GM23248 (cell line): ENCODE measurements around the gene FRMD5. TPM values are rescaled to one million over a fixed set of nuclear protein-coding genes. Genes with fewer than 3 reads are reported as not detected.

Experiments
- DNase-seq: peaks from one replicate; pipeline ENCODE4 v3.0.0-alpha.2; 2015
- H2AFZ ChIP-seq: fragments of 200-600 bp; sonication (generic); 2 replicates; pipeline ENCODE4 v1.6.1; 2016; ENCODE audit warnings: antibody characterized with exemption
- H3F3A ChIP-seq: fragments of 200-600 bp; sonication (generic); 2 replicates; pipeline ENCODE4 v1.6.1; 2016; ENCODE audit warnings: mild to moderate bottlenecking, antibody characterized with exemption, mixed run types; ENCODE audit not compliant: insufficient read depth
- H3K27ac ChIP-seq: fragments of 200-600 bp; sonication (generic); 2 replicates; pipeline ENCODE4 v1.5.1; 2016; ENCODE audit warnings: mild to moderate bottlenecking
- H3K27me3 ChIP-seq: fragments of 200-600 bp; sonication (generic); replicated peaks from 2 replicates; pipeline ENCODE4 v1.6.1; 2016; ENCODE audit warnings: mild to moderate bottlenecking; ENCODE audit not compliant: insufficient read depth
- H3K36me3 ChIP-seq: fragments of 200-600 bp; sonication (generic); 2 replicates; pipeline ENCODE4 v1.6.1; 2016; ENCODE audit warnings: low read depth, mild to moderate bottlenecking
- H3K4me1 ChIP-seq: fragments of 200-600 bp; sonication (generic); 2 replicates; pipeline ENCODE4 v1.6.1; 2016; ENCODE audit warnings: mild to moderate bottlenecking; ENCODE audit not compliant: insufficient read depth
- H3K4me2 ChIP-seq: fragments of 200-600 bp; sonication (generic); one replicate; pipeline ENCODE4 v1.6.1; 2016; ENCODE audit warnings: mild to moderate bottlenecking; ENCODE audit not compliant: unreplicated experiment
- H3K4me3 ChIP-seq: fragments of 200-600 bp; sonication (generic); 2 replicates; pipeline ENCODE4 v1.5.1; 2016; ENCODE audit warnings: mild to moderate bottlenecking
- H3K79me2 ChIP-seq: fragments of 200-600 bp; sonication (generic); 2 replicates; pipeline ENCODE4 v1.6.1; 2016; ENCODE audit warnings: mild to moderate bottlenecking; ENCODE audit not compliant: insufficient read depth
- H3K9ac ChIP-seq: fragments of 200-600 bp; sonication (generic); 2 replicates; pipeline ENCODE4 v1.6.1; 2016; ENCODE audit warnings: mild to moderate bottlenecking
- H3K9me2 ChIP-seq: fragments of 200-600 bp; sonication (generic); 2 replicates; pipeline ENCODE4 v1.6.1; 2016; ENCODE audit warnings: mixed run types, mild to moderate bottlenecking, moderate library complexity; ENCODE audit not compliant: insufficient read depth
- H3K9me3 ChIP-seq: fragments of 200-600 bp; sonication (generic); one replicate; pipeline ENCODE4 v1.6.1; 2017; ENCODE audit warnings: low read depth
- H4K20me1 ChIP-seq: fragments of 200-600 bp; sonication (generic); 2 replicates; pipeline ENCODE4 v1.6.0; 2016; ENCODE audit not compliant: insufficient read depth
- EZH2 ChIP-seq: fragments of 200-600 bp; sonication (generic); IDR thresholded peaks from 2 replicates; pipeline ENCODE4 v1.6.1; 2018; ENCODE audit warnings: antibody characterized with exemption, mild to moderate bottlenecking; ENCODE audit not compliant: insufficient read depth, poor library complexity, severe bottlenecking
- EZH2phosphoT487 ChIP-seq: fragments of 200-600 bp; sonication (generic); IDR thresholded peaks from 2 replicates; pipeline ENCODE4 v1.6.1; 2018; ENCODE audit warnings: antibody characterized with exemption, moderate library complexity, mild to moderate bottlenecking, low read depth; ENCODE audit not compliant: insufficient read depth
- WGBS, 2 experiments: methylation state at CpG; one replicate each; pipeline ENCODE4 v1.1.6; 2015 to 2017; ENCODE audit warnings: low lambda C conversion rate in 2 of 2, low coverage in 1 of 2; ENCODE audit errors: missing lambda C conversion rate in 2 of 2; 5-methylcytosine and 5-hydroxymethylcytosine counted together
- in situ Hi-C: fragments of 300-500 bp; cut with MboI; formaldehyde crosslinking; loops from 2 replicates; pipeline ENCODE4 v1.15.0; 2020
- polyA plus RNA-seq: library from polyadenylated mRNA; unstranded; fragments of >200 nt; fragmentation: Nextera tagmentation; extraction: Ambion mirVana; gene quantifications from 2 replicates; pipeline ENCODE4 v1.2.1, GENCODE V29; 2016
- total RNA-seq: library from RNA; depleted of rRNA; stranded (reverse); fragments of >200 nt; shearing (Covaris generic); gene quantifications from 2 replicates; pipeline ENCODE4 v1.2.3, GENCODE V29; 2014

FRMD5 gene
- total and polyA plus RNA-seq, 2 experiments from 2014 or later = 0.65 to 2.9 TPM

- TF ChIP-seq EZH2phosphoT487 (no peak), EZH2 (no peak)
Measured at GRCh38 chr15:44029940-44030568, 165.0 kb downstream of the FRMD5 start.

GRCh38 chr15:44029003-44029402 is 166.1 kb downstream of the FRMD5 start:
- peak; percentile 14 for DNase-seq
- Histone ChIP-seq H3K9ac (no peak overlapping the region), H3K27me3 (no peaks in the 10 kb centered on the region), H3K9me3 (no peaks in the 10 kb centered on the region), H3K9me2 (no peaks in the 10 kb centered on the region; the same call in 1 of the 2 replicates), H3K4me3 (no peak overlapping the region), H4K20me1 (no peaks in the 10 kb centered on the region), H3K36me3 (no peaks in the 10 kb centered on the region), H3K27ac (no peak overlapping the region), H2AFZ (no peak overlapping the region), H3F3A (peaks cover 9% of the 10 kb centered on the region; the same call in 1 of the 2 replicates), H3K4me2 (no peak overlapping the region), H3K4me1 (peaks cover 28% of the 10 kb centered on the region), H3K79me2 (no peaks in the 10 kb centered on the region)
- WGBS, 2 experiments = 89 to 90% methylated on average over 2 of the region's 2 CpGs
- in situ Hi-C loops = no loop called here
- TF ChIP-seq EZH2phosphoT487 = no peak
- TF ChIP-seq EZH2 = no peak

More at GRCh38 chr15:44029940-44030568, 165.0 kb downstream of the FRMD5 start:
- no peaks in the 10 kb centered on the region for H3K27me3 ChIP-seq
- H3F3A ChIP-seq = peaks cover 19% of the 10 kb centered on the region; the same call in 1 of the 2 replicates
- no peak overlapping the region; the same call in 1 of the 2 replicates for H3K4me3 ChIP-seq
- peak overlapping the region; percentile 48 for H3K4me2 ChIP-seq
- in situ Hi-C loops = no loop called here
- DNase-seq = peak; percentile 51
- no peak overlapping the region for H3K27ac ChIP-seq
- no peaks in the 10 kb centered on the region; the same call in 1 of the 2 replicates for H3K9me2 ChIP-seq
- 0 out of 2 replicates have a peak overlapping the region, but pooled peaks have one; percentile 1 for H3K9ac ChIP-seq
- H4K20me1 ChIP-seq = no peaks in the 10 kb centered on the region
- H2AFZ ChIP-seq = 0 out of 2 replicates have a peak overlapping the region, but pooled peaks have one; percentile 0
- 19 to 21% methylated on average over 2 of the region's 2 CpGs for WGBS, 2 experiments
- H3K4me1 ChIP-seq = peaks cover 38% of the 10 kb centered on the region
- no peaks in the 10 kb centered on the region for H3K36me3 ChIP-seq
- H3K79me2 ChIP-seq = no peaks in the 10 kb centered on the region
- no peaks in the 10 kb centered on the region for H3K9me3 ChIP-seq

- Histone ChIP-seq H3F3A (0 out of 2 replicates have a peak, but pooled peaks cover 3% of the 10 kb centered on the region), H3K9me3 (no peaks in the 10 kb centered on the region), H4K20me1 (no peaks in the 10 kb centered on the region), H3K9ac (no peak overlapping the region), H3K4me1 (peaks cover 22% of the 10 kb centered on the region), H3K4me2 (no peak overlapping the region), H3K27me3 (no peaks in the 10 kb centered on the region), H2AFZ (no peak overlapping the region), H3K36me3 (no peaks in the 10 kb centered on the region), H3K79me2 (no peaks in the 10 kb centered on the region), H3K4me3 (no peak overlapping the region), H3K9me2 (no peaks in the 10 kb centered on the region; the same call in 1 of the 2 replicates), H3K27ac (no peak overlapping the region)
- 85 to 100% methylated on average over 1 of the region's 1 CpG for WGBS, 2 experiments
- in situ Hi-C loops = no loop called here
- TF ChIP-seq EZH2phosphoT487 = no peak
- TF ChIP-seq EZH2 = no peak
- peak; percentile 36 for DNase-seq
Measured at GRCh38 chr15:44028349-44028748, 166.7 kb downstream of the FRMD5 start.

- H2AFZ ChIP-seq = no peak overlapping the region
- H3K9me2 ChIP-seq = no peaks in the 10 kb centered on the region; the same call in 1 of the 2 replicates
- no peaks in the 10 kb centered on the region for H3K27me3 ChIP-seq
- peaks cover 7% of the 10 kb centered on the region for H3K4me1 ChIP-seq
- no peaks in the 10 kb centered on the region for H4K20me1 ChIP-seq
- no peak for DNase-seq
- no peak overlapping the region for H3K27ac ChIP-seq
- H3K9me3 ChIP-seq = no peaks in the 10 kb centered on the region
- H3K9ac ChIP-seq = no peak overlapping the region
- no peaks in the 10 kb centered on the region for H3K79me2 ChIP-seq
- TF ChIP-seq EZH2phosphoT487 (no peak), EZH2 (no peak)
- no peaks in the 10 kb centered on the region for H3F3A ChIP-seq
- in situ Hi-C loops = no loop called here
- WGBS, 2 experiments = 6 to 12% methylated on average over 1 of the region's 1 CpG
- no peak overlapping the region for H3K4me2 ChIP-seq
- no peaks in the 10 kb centered on the region for H3K36me3 ChIP-seq
- no peak overlapping the region for H3K4me3 ChIP-seq
Measured at GRCh38 chr15:44024155-44024554, 170.9 kb downstream of the FRMD5 start.
